Measurements from ENCODE around the gene ANKRD31. TPM values are rescaled to one million over a fixed set of nuclear protein-coding genes. Genes with fewer than 3 reads are reported as not detected.

ANKRD31 gene
- total RNA-seq, 1 experiment from 2014 or later, result 0.15 TPM

DNA sequence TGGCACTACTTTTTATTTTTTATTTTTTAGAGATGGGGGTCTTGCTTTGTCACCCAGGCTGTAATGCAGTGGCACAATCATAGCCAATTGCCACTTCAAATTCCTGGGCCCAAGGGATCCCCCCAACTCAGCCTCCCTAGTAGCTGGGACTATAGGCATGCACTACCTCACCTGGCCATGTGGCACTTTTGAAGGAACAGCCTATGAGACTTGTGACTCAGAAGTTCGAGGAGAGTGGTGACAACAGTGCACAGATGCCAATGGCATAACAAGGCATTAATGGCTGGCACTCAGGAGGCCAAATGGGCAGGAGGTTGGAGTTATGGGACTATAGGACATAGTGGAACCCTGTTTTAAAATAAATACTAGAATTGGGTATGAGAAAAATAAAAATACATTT is 33.7 kb downstream of the ANKRD31 start:
- Histone ChIP-seq H3K4me3 (ENCODE audit: low read depth, low read length, poor library complexity, severe bottlenecking) (no peak overlapping the region), H3K9me3 (ENCODE audit: low read depth, low read length, poor library complexity, severe bottlenecking) (no peaks in the 10 kb centered on the region), H3K36me3 (ENCODE audit: insufficient read depth, low read length, poor library complexity, severe bottlenecking) (no peaks in the 10 kb centered on the region), H3K27me3 (replicated peaks; ENCODE audit: insufficient read depth, low read depth, low read length, poor library complexity) (peaks cover 3% of the 10 kb centered on the region), H3K4me1 (ENCODE audit: insufficient read depth, low read length, poor library complexity, severe bottlenecking) (no peaks in the 10 kb centered on the region), H3K27ac (ENCODE audit: low read depth, low read length, poor library complexity, severe bottlenecking) (no peak overlapping the region)
- POLR2A ChIA-PET (ENCODE audit: low non-redundant PET), result no interaction called here
- DNase-seq (ENCODE audit: low spot score), result no peak
- intact Hi-C loops (cut with micrococcal nuclease; ENCODE audit: unreplicated experiment), result no loop called here
- TF ChIP-seq, protein P1, sequence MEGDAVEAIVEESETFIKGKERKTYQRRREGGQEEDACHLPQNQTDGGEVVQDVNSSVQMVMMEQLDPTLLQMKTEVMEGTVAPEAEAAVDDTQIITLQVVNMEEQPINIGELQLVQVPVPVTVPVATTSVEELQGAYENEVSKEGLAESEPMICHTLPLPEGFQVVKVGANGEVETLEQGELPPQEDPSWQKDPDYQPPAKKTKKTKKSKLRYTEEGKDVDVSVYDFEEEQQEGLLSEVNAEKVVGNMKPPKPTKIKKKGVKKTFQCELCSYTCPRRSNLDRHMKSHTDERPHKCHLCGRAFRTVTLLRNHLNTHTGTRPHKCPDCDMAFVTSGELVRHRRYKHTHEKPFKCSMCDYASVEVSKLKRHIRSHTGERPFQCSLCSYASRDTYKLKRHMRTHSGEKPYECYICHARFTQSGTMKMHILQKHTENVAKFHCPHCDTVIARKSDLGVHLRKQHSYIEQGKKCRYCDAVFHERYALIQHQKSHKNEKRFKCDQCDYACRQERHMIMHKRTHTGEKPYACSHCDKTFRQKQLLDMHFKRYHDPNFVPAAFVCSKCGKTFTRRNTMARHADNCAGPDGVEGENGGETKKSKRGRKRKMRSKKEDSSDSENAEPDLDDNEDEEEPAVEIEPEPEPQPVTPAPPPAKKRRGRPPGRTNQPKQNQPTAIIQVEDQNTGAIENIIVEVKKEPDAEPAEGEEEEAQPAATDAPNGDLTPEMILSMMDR (conservative IDR thresholded peaks at IDR 0.05; ENCODE audit: low read depth, low read length), result no peak
- no peak for TF ChIP-seq EZH2 (IDR thresholded peaks at IDR 0.05; ENCODE audit: borderline replicate concordance, low read depth, low read length, poor library complexity, severe bottlenecking)
- CTCF ChIA-PET, result no interaction called here
- BruUV-seq (replicated peaks), result no TSS peak

DNA sequence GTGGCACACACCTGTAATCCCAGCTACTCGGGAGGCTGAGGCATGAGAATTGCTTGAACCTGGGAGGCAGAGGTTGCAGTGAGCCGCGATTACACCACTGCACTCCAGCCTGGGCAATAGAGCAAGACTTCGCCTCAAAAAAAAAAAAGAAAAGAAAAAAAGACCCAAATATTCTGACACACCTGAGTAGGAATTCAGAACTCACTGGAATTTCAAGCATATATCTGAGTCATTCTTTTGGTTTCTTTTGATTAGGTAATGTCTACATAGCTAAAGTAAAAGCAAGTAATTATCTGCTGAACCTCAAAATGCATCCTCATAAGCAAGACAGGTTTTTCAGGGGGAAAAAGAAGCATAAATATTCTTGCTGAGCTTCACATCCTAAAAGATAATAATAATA is 35.9 kb downstream of the ANKRD31 start:
- H3K27me3 ChIP-seq (replicated peaks; ENCODE audit: insufficient read depth, low read depth, low read length, poor library complexity), result no peaks in the 10 kb centered on the region
- POLR2A ChIA-PET (ENCODE audit: low non-redundant PET), result interaction anchor here (0.6 kb wide), 1 partner anchor 18 kb away, joined by 3 read pairs; no protein-coding TSS in a partner anchor
- TF ChIP-seq EZH2 (IDR thresholded peaks at IDR 0.05; ENCODE audit: borderline replicate concordance, low read depth, low read length, poor library complexity, severe bottlenecking), result no peak
- TF ChIP-seq, protein P1 (conservative IDR thresholded peaks at IDR 0.05; ENCODE audit: low read depth, low read length), result no peak
- no peaks in the 10 kb centered on the region for H3K4me1 ChIP-seq (ENCODE audit: insufficient read depth, low read length, poor library complexity, severe bottlenecking)
- CTCF ChIA-PET, result no interaction called here
- no peak overlapping the region for H3K4me3 ChIP-seq (ENCODE audit: low read depth, low read length, poor library complexity, severe bottlenecking)
- BruUV-seq (replicated peaks), result no TSS peak
- H3K9me3 ChIP-seq (ENCODE audit: low read depth, low read length, poor library complexity, severe bottlenecking), result no peaks in the 10 kb centered on the region
- H3K36me3 ChIP-seq (ENCODE audit: insufficient read depth, low read length, poor library complexity, severe bottlenecking), result no peaks in the 10 kb centered on the region
- no peak for DNase-seq (ENCODE audit: low spot score)
- no peak overlapping the region for H3K27ac ChIP-seq (ENCODE audit: low read depth, low read length, poor library complexity, severe bottlenecking)
- intact Hi-C loops (cut with micrococcal nuclease; ENCODE audit: unreplicated experiment), result no loop called here

DNA sequence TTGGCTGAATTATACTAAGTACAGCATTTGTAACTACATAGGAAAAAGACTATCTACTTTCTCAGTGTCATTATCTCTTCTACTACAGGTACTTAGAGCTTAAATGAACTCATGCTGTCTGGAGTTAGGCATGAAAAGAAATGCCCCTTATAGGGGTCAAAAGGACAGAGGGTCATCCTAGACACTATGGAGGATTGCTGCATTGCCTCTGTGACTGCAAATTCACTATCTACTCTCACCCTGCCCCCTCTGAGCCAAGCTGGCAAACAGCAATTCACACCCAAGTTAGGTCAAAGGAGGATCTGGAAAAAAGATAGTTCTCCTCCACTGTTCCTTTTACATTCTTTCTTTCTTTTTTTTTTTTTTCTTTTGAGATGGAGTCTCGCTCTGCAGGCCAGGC is 36.7 kb downstream of the ANKRD31 start:
- intact Hi-C loops (cut with micrococcal nuclease; ENCODE audit: unreplicated experiment), result no loop called here
- ChIA-PET POLR2A (ENCODE audit: low non-redundant PET) (no interaction called here), CTCF (no interaction called here)
- no peak overlapping the region for H3K4me3 ChIP-seq (ENCODE audit: low read depth, low read length, poor library complexity, severe bottlenecking)
- DNase-seq (ENCODE audit: low spot score), result no peak
- no peaks in the 10 kb centered on the region for H3K9me3 ChIP-seq (ENCODE audit: low read depth, low read length, poor library complexity, severe bottlenecking)
- no peak for TF ChIP-seq EZH2 (IDR thresholded peaks at IDR 0.05; ENCODE audit: borderline replicate concordance, low read depth, low read length, poor library complexity, severe bottlenecking)
- TF ChIP-seq, protein P1 (conservative IDR thresholded peaks at IDR 0.05; ENCODE audit: low read depth, low read length), result no peak
- H3K27me3 ChIP-seq (replicated peaks; ENCODE audit: insufficient read depth, low read depth, low read length, poor library complexity), result no peaks in the 10 kb centered on the region
- BruUV-seq (replicated peaks), result no TSS peak
- H3K36me3 ChIP-seq (ENCODE audit: insufficient read depth, low read length, poor library complexity, severe bottlenecking), result no peaks in the 10 kb centered on the region
- no peak overlapping the region for H3K27ac ChIP-seq (ENCODE audit: low read depth, low read length, poor library complexity, severe bottlenecking)
- H3K4me1 ChIP-seq (ENCODE audit: insufficient read depth, low read length, poor library complexity, severe bottlenecking), result no peaks in the 10 kb centered on the region

Data from A673 (cell line).